Esophagus squamous epithelium (tissue), 4 donors: ENCODE data around the gene CLN3.

ENCODE experiments used
- CTCF ChIP-seq, 6 experiments: fragments of 450-650 bp in 4 of 6; fragments of 200-600 bp in 2 of 6; sonication (generic) in 2 of 6; IDR thresholded peaks; one replicate each; pipeline ENCODE4 v1.5.1; 2016 to 2019; ENCODE audit warnings: antibody characterized with exemption in 6 of 6, mild to moderate bottlenecking in 4 of 6, moderate library complexity in 4 of 6
- POLR2A ChIP-seq, 4 donors: fragments of 450-650 bp; IDR thresholded peaks; one replicate each; pipeline ENCODE4 v1.6.1; 2017; ENCODE audit warnings: antibody characterized with exemption in 4 of 4, mild to moderate bottlenecking in 4 of 4, moderate library complexity in 3 of 4

GRCh38 chr16:28482026-28482425 lies 9.8 kb downstream of the CLN3 start:
- TF ChIP-seq CTCF (IDR thresholded peaks at IDR 0.05) (no peak), POLR2A (IDR thresholded peaks at IDR 0.05) (no peak)
